ENCODE data around the gene STARD10.
A peak's percentile ranks its signal among the peaks of the same experiment; 100 is the strongest.

STARD10 gene

GRCh38 chr11:72730243-72730642 is 63.6 kb downstream of the STARD10 start:
- TF ChIP-seq CTCF (IDR thresholded peaks at IDR 0.05; ENCODE audit: control insufficient read depth, extremely low read depth, insufficient read depth) = no peak
- no peak for DNase-seq (ENCODE audit: low read depth)
- H3K4me3 ChIP-seq (ENCODE audit: low read depth, low read length) = no peak overlapping the region

- no peak for TF ChIP-seq CTCF (IDR thresholded peaks at IDR 0.05; ENCODE audit: control insufficient read depth, extremely low read depth, insufficient read depth)
- H3K4me3 ChIP-seq (ENCODE audit: low read depth, low read length) = no peak overlapping the region
- no peak for DNase-seq (ENCODE audit: low read depth)
Observed at GRCh38 chr11:72727521-72727920, 66.3 kb downstream of the STARD10 start.

GRCh38 chr11:72726266-72727220 is 67.3 kb downstream of the STARD10 start:
- TF ChIP-seq CTCF (IDR thresholded peaks at IDR 0.05; ENCODE audit: control insufficient read depth, extremely low read depth, insufficient read depth) = no peak
- no peak for DNase-seq (ENCODE audit: low read depth)
- H3K4me3 ChIP-seq (ENCODE audit: low read depth, low read length) = no peak overlapping the region

GRCh38 chr11:72725724-72726028 is 68.2 kb downstream of the STARD10 start:
- no peak for DNase-seq (ENCODE audit: low read depth)
- TF ChIP-seq CTCF (IDR thresholded peaks at IDR 0.05; ENCODE audit: control insufficient read depth, extremely low read depth, insufficient read depth) = no peak
- H3K4me3 ChIP-seq (ENCODE audit: low read depth, low read length) = no peak overlapping the region

- peak; percentile 95 for TF ChIP-seq CTCF (IDR thresholded peaks at IDR 0.05; ENCODE audit: control insufficient read depth, extremely low read depth, insufficient read depth)
- H3K4me3 ChIP-seq (ENCODE audit: low read depth, low read length) = no peak overlapping the region
- DNase-seq (ENCODE audit: low read depth) = peak; percentile 68
Observed at GRCh38 chr11:72724851-72725723, 68.8 kb downstream of the STARD10 start.

- H3K4me3 ChIP-seq (ENCODE audit: low read depth, low read length) = no peak overlapping the region
- no peak for DNase-seq (ENCODE audit: low read depth)
- TF ChIP-seq CTCF (IDR thresholded peaks at IDR 0.05; ENCODE audit: control insufficient read depth, extremely low read depth, insufficient read depth) = no peak
Observed at GRCh38 chr11:72724021-72724551, 69.8 kb downstream of the STARD10 start.

Measured in LNCaP clone FGC (cell line).